CD4-positive, alpha-beta memory T cell (primary cell): ENCODE results near the gene ZMYND8. TPM values are rescaled to one million over a fixed set of nuclear protein-coding genes. Genes with fewer than 3 reads are reported as not detected.
"Not testable (repeated sequence)": the region's sequence is repeated elsewhere in the genome, so short reads cannot be mapped to it uniquely, and the experiment has no call there.

Experiments used
- CTCF ChIA-PET: fragments of 350-600 bp; sonication (Branson Sonifier 250); formaldehyde crosslinking; loops from one replicate; lab custom pipeline; 2021; ENCODE audit warnings: inconsistent platforms; ENCODE audit not compliant: partially characterized antibody; lab: Charles Lee
- POLR2A ChIA-PET: fragments of 350-600 bp; sonication (Branson Sonifier 250); formaldehyde crosslinking; loops from one replicate; lab custom pipeline; 2021; ENCODE audit not compliant: partially characterized antibody; lab: Charles Lee
- DNase-seq, 5 donors: peaks; one replicate each; pipeline versions ENCODE4 v3.0.0 to v3.0.0-alpha.2; 2020 to 2022; ENCODE audit warnings: mixed read lengths in 1 of 5
- H3K27ac ChIP-seq: one replicate; pipeline ENCODE4 v1.7.0; 2013; ENCODE audit warnings: low read depth, low read length
- H3K27me3 ChIP-seq: 2 replicates; pipeline ENCODE4 v1.7.0; 2013; ENCODE audit warnings: mild to moderate bottlenecking, low read length, moderate library complexity; ENCODE audit not compliant: insufficient read depth
- H3K36me3 ChIP-seq: 2 replicates; pipeline ENCODE4 v1.7.0; 2013; ENCODE audit warnings: mild to moderate bottlenecking, low read length, moderate library complexity; ENCODE audit not compliant: insufficient read depth
- H3K4me1 ChIP-seq: 2 replicates; pipeline ENCODE4 v1.7.0; 2013; ENCODE audit warnings: mild to moderate bottlenecking, low read length, moderate library complexity; ENCODE audit not compliant: insufficient read depth
- H3K4me3 ChIP-seq, 2 donors: one replicate each; pipeline ENCODE4 v1.7.0; 2013; ENCODE audit warnings: low read length in 2 of 2, mild to moderate bottlenecking in 1 of 2
- H3K9me3 ChIP-seq, 2 donors: one replicate each; pipeline ENCODE4 v1.7.0; 2013; ENCODE audit warnings: low read length in 2 of 2, control low read depth in 1 of 2; ENCODE audit not compliant: control insufficient read depth in 1 of 2
- H3K27ac Mint-ChIP-seq, 7 donors: one replicate each; pipeline ENCODE4 v1.8.0; 2020 to 2021; ENCODE audit warnings: mixed read lengths in 7 of 7, mild to moderate bottlenecking in 6 of 7, inconsistent platforms in 3 of 7, moderate library complexity in 3 of 7
- H3K27me3 Mint-ChIP-seq, 2 donors: one replicate each; pipeline ENCODE4 v1.8.0; 2020 to 2021; ENCODE audit warnings: mixed read lengths in 2 of 2
- H3K36me3 Mint-ChIP-seq, 2 donors: one replicate each; pipeline ENCODE4 v1.8.0; 2020 to 2021; ENCODE audit warnings: mixed read lengths in 2 of 2, inconsistent platforms in 1 of 2, mild to moderate bottlenecking in 1 of 2
- H3K4me1 Mint-ChIP-seq, 4 donors: one replicate each; pipeline ENCODE4 v1.8.0; 2020 to 2021; ENCODE audit warnings: mixed read lengths in 4 of 4, mild to moderate bottlenecking in 1 of 4
- H3K4me3 Mint-ChIP-seq, 8 donors: one replicate each; pipeline ENCODE4 v1.8.0; 2020 to 2021; ENCODE audit warnings: mixed read lengths in 8 of 8, mild to moderate bottlenecking in 7 of 8, moderate library complexity in 6 of 8, inconsistent platforms in 3 of 8
- H3K9me3 Mint-ChIP-seq, 8 donors: one replicate each; pipeline ENCODE4 v1.8.0; 2020 to 2021; ENCODE audit warnings: mixed read lengths in 8 of 8, mild to moderate bottlenecking in 5 of 8, inconsistent platforms in 3 of 8, moderate library complexity in 1 of 8
- intact Hi-C: fragments of 100-400 bp; cut with micrococcal nuclease; formaldehyde crosslinking; loops from one replicate; pipeline ENCODE4 v1.15.1; 2023
- polyA plus RNA-seq, 2 donors: library from polyadenylated mRNA; unstranded; fragments of 300-500 nt; fragmentation: Illumina TruSeq; gene quantifications; one replicate each; pipeline ENCODE4 v1.2.3, GENCODE V29; 2021
- total RNA-seq, 2 experiments: library from RNA; stranded (reverse); gene quantifications; one replicate each; pipeline ENCODE4 v1.2.3, GENCODE V29; 2021

The ZMYND8 gene
- total and polyA plus RNA-seq, 4 experiments from 2014 or later: 3.5 to 48.5 (median 33.9) TPM

GRCh38 chr20:47392721-47393073 lies 36.2 kb upstream of the ZMYND8 start:
- no peaks in the 10 kb centered on the region for H3K36me3 ChIP-seq
- no peak overlapping the region for H3K27ac ChIP-seq
- Mint-ChIP-seq H3K27me3 (no peaks in the 10 kb centered on the region), H3K36me3 (no peaks in the 10 kb centered on the region), H3K27ac (no peak overlapping the region), H3K4me1 (no peaks in the 10 kb centered on the region), H3K4me3 (no peak overlapping the region), H3K9me3 (peaks cover 0 to 6% (median 0%) of the 10 kb centered on the region in 8 donors)
- DNase-seq: no peak
- intact Hi-C loops: no loop called here
- H3K27me3 ChIP-seq: no peaks in the 10 kb centered on the region
- ChIA-PET CTCF (interaction anchor here (1.4 to 2.3 kb wide), 2 partner anchors 9 to 119 kb away, joined by 4 to 13 read pairs; no protein-coding TSS in a partner anchor), POLR2A (no interaction called here)
- H3K4me3 ChIP-seq: no peak overlapping the region
- H3K9me3 ChIP-seq: no peaks in the 10 kb centered on the region
- no peaks in the 10 kb centered on the region for H3K4me1 ChIP-seq

GRCh38 chr20:47392015-47392720 lies 35.7 kb upstream of the ZMYND8 start:
- Histone ChIP-seq H3K4me1 (no peaks in the 10 kb centered on the region), H3K27ac (no peak overlapping the region), H3K9me3 (no peaks in the 10 kb centered on the region), H3K36me3 (no peaks in the 10 kb centered on the region), H3K4me3 (no peak overlapping the region), H3K27me3 (no peaks in the 10 kb centered on the region)
- intact Hi-C loops: no loop called here
- no peaks in the 10 kb centered on the region for H3K27me3 Mint-ChIP-seq
- H3K4me1 Mint-ChIP-seq: no peaks in the 10 kb centered on the region
- H3K9me3 Mint-ChIP-seq: peaks cover 0 to 6% (median 0%) of the 10 kb centered on the region in 8 donors
- CTCF ChIA-PET: interaction anchor here (0.7 to 1.5 kb wide), 3 partner anchors 8 to 119 kb away, joined by 3 to 5 read pairs (median 4); no protein-coding TSS in a partner anchor
- POLR2A ChIA-PET: no interaction called here
- no peak overlapping the region for H3K27ac Mint-ChIP-seq
- no peaks in the 10 kb centered on the region for H3K36me3 Mint-ChIP-seq
- no peak overlapping the region for H3K4me3 Mint-ChIP-seq
- DNase-seq: no peak

GRCh38 chr20:47391276-47392010 lies 34.9 kb upstream of the ZMYND8 start:
- DNase-seq: no peak
- Mint-ChIP-seq H3K9me3 (peaks cover 0 to 6% (median 0%) of the 10 kb centered on the region in 8 donors), H3K27ac (peak overlapping the region in 1 of 7 donors; percentile 52), H3K27me3 (no peaks in the 10 kb centered on the region), H3K36me3 (no peaks in the 10 kb centered on the region), H3K4me3 (peak overlapping the region in 1 of 8 donors; percentile 10), H3K4me1 (no peaks in the 10 kb centered on the region)
- no peaks in the 10 kb centered on the region for H3K4me1 ChIP-seq
- no peaks in the 10 kb centered on the region for H3K27me3 ChIP-seq
- H3K36me3 ChIP-seq: no peaks in the 10 kb centered on the region
- ChIA-PET POLR2A (no interaction called here), CTCF (interaction anchor here (0.7 to 1.5 kb wide), 2 partner anchors 8 to 118 kb away, joined by 3 to 5 read pairs; no protein-coding TSS in a partner anchor)
- intact Hi-C loops: no loop called here
- H3K4me3 ChIP-seq: no peak overlapping the region
- no peak overlapping the region for H3K27ac ChIP-seq
- H3K9me3 ChIP-seq: no peaks in the 10 kb centered on the region

GRCh38 chr20:47389867-47390347 lies 33.4 kb upstream of the ZMYND8 start:
- intact Hi-C loops: no loop called here
- Mint-ChIP-seq H3K36me3 (no peaks in the 10 kb centered on the region), H3K27me3 (no peaks in the 10 kb centered on the region), H3K27ac (no peak overlapping the region), H3K4me1 (no peaks in the 10 kb centered on the region), H3K4me3 (no peak overlapping the region), H3K9me3 (peaks cover 0 to 6% (median 0%) of the 10 kb centered on the region in 8 donors)
- ChIA-PET CTCF (interaction anchor here (1.9 kb wide), 1 partner anchor 117 kb away, joined by 8 read pairs; no protein-coding TSS in a partner anchor), POLR2A (no interaction called here)
- Histone ChIP-seq H3K4me3 (no peak overlapping the region), H3K36me3 (no peaks in the 10 kb centered on the region), H3K27ac (no peak overlapping the region), H3K27me3 (no peaks in the 10 kb centered on the region), H3K9me3 (no peaks in the 10 kb centered on the region), H3K4me1 (no peaks in the 10 kb centered on the region)
- DNase-seq: no peak

- H3K27me3 Mint-ChIP-seq, H3K4me3 ChIP-seq, H3K4me3 Mint-ChIP-seq, H3K27me3 ChIP-seq, H3K36me3 Mint-ChIP-seq, DNase-seq, H3K4me1 Mint-ChIP-seq, H3K27ac Mint-ChIP-seq, H3K27ac ChIP-seq, POLR2A ChIA-PET, H3K4me1 ChIP-seq, intact Hi-C loops, H3K36me3 ChIP-seq, H3K9me3 ChIP-seq, H3K9me3 Mint-ChIP-seq: not testable (repeated sequence)
- CTCF ChIA-PET: interaction anchor here (0.7 to 9.2 kb wide), 4 partner anchors 13 to 112 kb away, joined by 3 to 646 read pairs (median 72); partner anchors contain the start of gene ZMYND8
Observed at GRCh38 chr20:47385968-47386367, 29.5 kb upstream of the ZMYND8 start.

- H3K27me3 Mint-ChIP-seq: peaks cover 0 to 2% of the 10 kb centered on the region in 2 donors
Observed at GRCh38 chr20:47382746-47383415, 26.4 kb upstream of the ZMYND8 start.

More at GRCh38 chr20:47382746-47383415, 26.4 kb upstream of the ZMYND8 start:
- POLR2A ChIA-PET: interaction anchor here (1.9 to 3.2 kb wide), 3 partner anchors 26 to 238 kb away, joined by 7 to 47 read pairs (median 9); partner anchors contain the start of gene ZMYND8
- intact Hi-C loops: no loop called here
- CTCF ChIA-PET: interaction anchor here (0.9 to 9.2 kb wide), 40 partner anchors 10 to 267 kb away, joined by 3 to 646 read pairs (median 10); partner anchors contain the start of gene ZMYND8
- Mint-ChIP-seq H3K9me3 (no peaks in the 10 kb centered on the region), H3K36me3 (no peaks in the 10 kb centered on the region), H3K4me3 (no peak overlapping the region), H3K27ac (peak overlapping the region in 1 of 7 donors; percentile 25), H3K4me1 (peaks cover 4 to 16% (median 11%) of the 10 kb centered on the region in 4 donors)
- Histone ChIP-seq H3K4me1 (peaks cover 8% of the 10 kb centered on the region), H3K36me3 (no peaks in the 10 kb centered on the region), H3K27me3 (no peaks in the 10 kb centered on the region), H3K4me3 (no peak overlapping the region), H3K9me3 (no peaks in the 10 kb centered on the region), H3K27ac (no peak overlapping the region)
- DNase-seq: no peak
